Liver (tissue), 9 donors: Measurements from ENCODE around the gene ZC3H12C. TPM values are rescaled to one million over a fixed set of nuclear protein-coding genes. Genes with fewer than 3 reads are reported as not detected.

Source experiments
- DNase-seq: peaks from one replicate; pipeline ENCODE4 v3.0.0-alpha.2; 2017; ENCODE audit warnings: low spot score
- H3K27ac ChIP-seq, 2 donors: one replicate each; pipeline ENCODE4 v1.7.0; 2013; ENCODE audit warnings: inconsistent platforms in 2 of 2, low read length in 2 of 2, control low read depth in 1 of 2, low read depth in 1 of 2, mild to moderate bottlenecking in 1 of 2
- H3K27me3 ChIP-seq, 4 donors: one replicate each; pipeline versions ENCODE4 v1.6.1 to v1.7.0; 2013; ENCODE audit warnings: low read length in 3 of 4, inconsistent platforms in 1 of 4, mild to moderate bottlenecking in 1 of 4, moderate library complexity in 1 of 4; ENCODE audit not compliant: control insufficient read depth in 4 of 4, insufficient read depth in 4 of 4
- H3K36me3 ChIP-seq, 4 donors: one replicate each; pipeline versions ENCODE4 v1.6.1 to v1.7.0; 2013; ENCODE audit warnings: low read length in 3 of 4, mild to moderate bottlenecking in 3 of 4, low read depth in 1 of 4, moderate library complexity in 1 of 4; ENCODE audit not compliant: control insufficient read depth in 4 of 4, insufficient read depth in 3 of 4
- H3K4me1 ChIP-seq, 4 donors: one replicate each; pipeline versions ENCODE4 v1.6.1 to v1.7.0; 2013; ENCODE audit warnings: low read length in 3 of 4, mild to moderate bottlenecking in 3 of 4, moderate library complexity in 1 of 4; ENCODE audit not compliant: control insufficient read depth in 4 of 4, insufficient read depth in 4 of 4
- H3K4me3 ChIP-seq, 3 donors: one replicate each; pipeline versions ENCODE4 v1.6.1 to v1.7.0; 2013; ENCODE audit warnings: low read length in 3 of 3, control low read depth in 1 of 3, low read depth in 1 of 3, mild to moderate bottlenecking in 1 of 3
- H3K9ac ChIP-seq, 2 donors: one replicate each; pipeline ENCODE4 v1.7.0; 2013; ENCODE audit warnings: low read length in 2 of 2, mild to moderate bottlenecking in 2 of 2, moderate library complexity in 2 of 2, control low read depth in 1 of 2, low read depth in 1 of 2
- H3K9me3 ChIP-seq, 4 donors: one replicate each; pipeline versions ENCODE4 v1.6.1 to v1.7.0; 2013; ENCODE audit warnings: low read length in 3 of 4; ENCODE audit not compliant: control insufficient read depth in 4 of 4
- ATF3 ChIP-seq: IDR thresholded peaks from 2 replicates; pipeline ENCODE4 v1.6.1; 2016; ENCODE audit warnings: antibody characterized with exemption
- CTCF ChIP-seq: fragments of 150-350 bp; IDR thresholded peaks from 2 replicates; pipeline ENCODE4 v1.5.1; 2017; ENCODE audit warnings: improper control_type of control experiment, low read depth, low read length; ENCODE audit not compliant: missing input control
- EGR1 ChIP-seq, 2 donors: IDR thresholded peaks; 2 replicates each; pipeline ENCODE4 v1.6.1; 2016 to 2018; ENCODE audit warnings: antibody characterized with exemption in 2 of 2, low read depth in 2 of 2
- FOXA1 ChIP-seq: IDR thresholded peaks from 2 replicates; pipeline ENCODE4 v1.6.1; 2016; ENCODE audit warnings: antibody characterized with exemption
- FOXA2 ChIP-seq: IDR thresholded peaks from 2 replicates; pipeline ENCODE4 v1.6.1; 2016; ENCODE audit warnings: antibody characterized with exemption
- GABPA ChIP-seq, 2 donors: IDR thresholded peaks in 1 of 2; conservative IDR thresholded peaks in 1 of 2; 2 replicates each; pipeline ENCODE4 v1.6.1; 2016; ENCODE audit warnings: antibody characterized with exemption in 2 of 2, mild to moderate bottlenecking in 1 of 2, moderate library complexity in 1 of 2
- HNF4A ChIP-seq, 2 donors: conservative IDR thresholded peaks; 2 replicates each; pipeline ENCODE4 v1.6.1; 2016; ENCODE audit warnings: antibody characterized with exemption in 2 of 2, mild to moderate bottlenecking in 2 of 2
- HNF4G ChIP-seq: IDR thresholded peaks from 2 replicates; pipeline ENCODE4 v1.6.1; 2016; ENCODE audit warnings: antibody characterized with exemption
- JUND ChIP-seq, 2 donors: IDR thresholded peaks; 2 replicates each; pipeline ENCODE4 v1.6.1; 2016; ENCODE audit warnings: antibody characterized with exemption in 2 of 2
- NR2F2 ChIP-seq: IDR thresholded peaks from 2 replicates; pipeline ENCODE4 v1.6.1; 2016; ENCODE audit warnings: antibody characterized with exemption
- RAD21 ChIP-seq, 2 donors: IDR thresholded peaks; 2 replicates each; pipeline ENCODE4 v1.6.1; 2016; ENCODE audit warnings: antibody characterized with exemption in 2 of 2, mild to moderate bottlenecking in 2 of 2
- REST ChIP-seq: IDR thresholded peaks from 2 replicates; pipeline ENCODE4 v1.6.1; 2016; ENCODE audit warnings: antibody characterized with exemption, mild to moderate bottlenecking
- RXRA ChIP-seq, 2 donors: IDR thresholded peaks; 2 replicates each; pipeline ENCODE4 v1.6.1; 2017 to 2018; ENCODE audit warnings: antibody characterized with exemption in 2 of 2, mild to moderate bottlenecking in 1 of 2
- SP1 ChIP-seq: IDR thresholded peaks from 2 replicates; pipeline ENCODE4 v1.6.1; 2018; ENCODE audit warnings: antibody characterized with exemption, mild to moderate bottlenecking
- TAF1 ChIP-seq: conservative IDR thresholded peaks from 2 replicates; pipeline ENCODE4 v1.6.1; 2016; ENCODE audit warnings: antibody characterized with exemption, mild to moderate bottlenecking
- YY1 ChIP-seq: IDR thresholded peaks from 2 replicates; pipeline ENCODE4 v1.6.1; 2016; ENCODE audit warnings: antibody characterized with exemption, mild to moderate bottlenecking
- ZBTB33 ChIP-seq: IDR thresholded peaks from 2 replicates; pipeline ENCODE4 v1.6.1; 2016; ENCODE audit warnings: antibody characterized with exemption
- WGBS: extraction: QIAGEN DNeasy Blood & Tissue Kit; methylation state at CpG from one replicate; pipeline ENCODE4 v1.1.7; 2013; 5-methylcytosine and 5-hydroxymethylcytosine counted together
- polyA plus RNA-seq, 2 donors: library from polyadenylated mRNA; stranded (reverse) in 1 of 2; unstranded in 1 of 2; fragments of 200-250 nt in 1 of 2; fragments of >200 nt in 1 of 2; fragmentation: Nextera tagmentation in 1 of 2; extraction: Ambion mirVana in 1 of 2; gene quantifications; one replicate each; pipeline versions ENCODE4 v1.2.1 to v1.2.3, GENCODE V29; 2013 to 2015
- total RNA-seq, 2 donors: library from RNA; depleted of rRNA; stranded (reverse); fragments of >200 nt; gene quantifications; one replicate each; pipeline ENCODE4 v1.2.3, GENCODE V29; 2014
- donor health status: healthy.
- donor health status: healthy.
- donor health status: healthy.
- donor health status: healthy.
- donor health status: healthy.

ZC3H12C gene
- total and polyA plus RNA-seq, 4 donors = 0.92 to 9.6 (median 2.3) TPM

- 94% methylated on average over 11 of the region's 11 CpGs for WGBS
- no peak for TF ChIP-seq FOXA2
- TF ChIP-seq YY1 = no peak
- no peak for TF ChIP-seq SP1
- no peak for TF ChIP-seq NR2F2
- no peak for TF ChIP-seq HNF4A (conservative IDR thresholded peaks at IDR 0.05)
- TF ChIP-seq HNF4G = no peak
- TF ChIP-seq REST = no peak
Measured at GRCh38 chr11:110053848-110054414, 39.3 kb upstream of the ZC3H12C start.

GRCh38 chr11:110056956-110057355 is 36.2 kb upstream of the ZC3H12C start:
- WGBS = 91% methylated on average over 2 of the region's 2 CpGs
- Histone ChIP-seq H3K36me3 (no peaks in the 10 kb centered on the region), H3K4me1 (no peaks in the 10 kb centered on the region), H3K9me3 (peaks cover 0 to 3% (median 0%) of the 10 kb centered on the region in 4 donors), H3K9ac (no peak overlapping the region), H3K27ac (no peak overlapping the region), H3K27me3 (no peaks in the 10 kb centered on the region), H3K4me3 (no peak overlapping the region)
- DNase-seq = no peak
- TF ChIP-seq CTCF (no peak), REST (no peak), EGR1 (IDR thresholded peaks at IDR 0.05; ENCODE audit: low read depth in 2 of 2) (no peak), SP1 (no peak), JUND (IDR thresholded peaks at IDR 0.05) (no peak), RAD21 (IDR thresholded peaks at IDR 0.05) (no peak), ZBTB33 (no peak), RXRA (IDR thresholded peaks at IDR 0.05) (no peak), FOXA2 (no peak), YY1 (no peak), TAF1 (no peak), GABPA (IDR thresholded peaks at IDR 0.05 in 1 of 2, conservative IDR thresholded peaks at IDR 0.05 in 1 of 2) (no peak), HNF4A (conservative IDR thresholded peaks at IDR 0.05) (no peak), NR2F2 (no peak), FOXA1 (no peak), HNF4G (no peak), ATF3 (no peak)

More at GRCh38 chr11:110053848-110054414, 39.3 kb upstream of the ZC3H12C start:
- H3K36me3 ChIP-seq = no peaks in the 10 kb centered on the region
- no peak overlapping the region for H3K27ac ChIP-seq
- no peak for DNase-seq
- H3K4me3 ChIP-seq = peak overlapping the region in 1 of 3 donors; percentile 23
- H3K4me1 ChIP-seq = no peaks in the 10 kb centered on the region
- no peak overlapping the region for H3K9ac ChIP-seq
- no peaks in the 10 kb centered on the region for H3K27me3 ChIP-seq
- peaks cover 0 to 5% (median 0%) of the 10 kb centered on the region in 4 donors for H3K9me3 ChIP-seq
